HG03095 (cell line): Measurements from ENCODE around the gene LRRN2.

Experiments
- ATAC-seq: cut with Tn5 transposase; IDR thresholded peaks from one replicate; pipeline ENCODE4 v1.9.1; 2021; ENCODE audit warnings: moderate library complexity; ENCODE audit not compliant: unreplicated experiment

LRRN2 gene

DNA sequence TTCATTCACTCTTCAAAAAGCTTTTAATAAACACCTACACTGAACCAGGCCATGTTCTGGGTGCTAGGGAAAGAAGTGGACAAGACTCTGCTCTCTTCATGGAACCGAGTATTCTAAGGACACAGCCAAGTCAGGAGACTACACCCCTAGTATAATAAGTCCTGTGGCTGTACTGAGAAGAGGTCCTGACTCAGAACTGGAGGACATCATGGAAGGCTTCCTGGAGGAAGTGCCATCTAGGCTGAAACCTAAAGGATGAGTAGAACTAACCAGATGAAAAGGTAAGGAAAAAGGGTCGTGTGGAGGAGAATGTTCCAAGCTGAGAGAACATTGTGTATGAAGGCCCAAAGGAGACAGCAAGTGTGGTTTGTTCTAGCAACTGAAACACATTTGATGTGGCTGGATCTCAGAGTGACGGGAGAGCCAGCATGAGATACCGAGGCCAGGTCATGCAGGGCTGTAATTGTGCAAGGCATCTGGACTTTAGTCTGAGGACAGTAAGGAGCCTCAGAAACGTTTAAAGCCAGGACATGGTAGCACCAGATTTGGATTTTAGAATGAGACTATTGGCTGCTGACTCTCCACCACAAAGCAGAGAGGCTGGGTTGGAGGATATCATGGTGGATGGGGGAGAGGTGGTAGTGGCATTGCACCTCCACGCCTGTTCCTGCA, 82.5 kb downstream of the LRRN2 start:
- no peak for ATAC-seq

DNA sequence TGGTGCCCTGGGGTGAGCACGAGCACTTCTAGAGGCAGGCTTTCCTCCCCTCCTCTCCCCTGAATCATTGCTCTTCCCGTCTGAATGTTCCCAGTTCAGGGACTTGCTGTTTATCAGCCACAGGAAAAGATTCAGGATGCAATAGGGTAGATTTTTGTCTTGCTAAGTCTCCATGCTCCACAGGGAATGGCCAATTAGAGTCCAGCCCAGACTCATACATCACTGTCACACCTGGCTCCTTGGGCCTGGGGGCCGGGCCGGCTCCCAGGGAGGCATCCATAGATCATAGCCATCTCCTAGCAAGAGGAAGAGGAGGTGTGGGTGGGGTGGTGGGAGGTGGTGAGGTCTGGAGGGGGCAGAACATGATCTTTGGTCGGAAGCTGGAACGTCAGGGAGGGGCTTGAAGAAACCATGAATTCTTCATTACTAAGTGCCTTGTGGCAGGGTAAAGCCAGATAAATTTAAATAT, 83.4 kb downstream of the LRRN2 start:
- no peak for ATAC-seq

DNA sequence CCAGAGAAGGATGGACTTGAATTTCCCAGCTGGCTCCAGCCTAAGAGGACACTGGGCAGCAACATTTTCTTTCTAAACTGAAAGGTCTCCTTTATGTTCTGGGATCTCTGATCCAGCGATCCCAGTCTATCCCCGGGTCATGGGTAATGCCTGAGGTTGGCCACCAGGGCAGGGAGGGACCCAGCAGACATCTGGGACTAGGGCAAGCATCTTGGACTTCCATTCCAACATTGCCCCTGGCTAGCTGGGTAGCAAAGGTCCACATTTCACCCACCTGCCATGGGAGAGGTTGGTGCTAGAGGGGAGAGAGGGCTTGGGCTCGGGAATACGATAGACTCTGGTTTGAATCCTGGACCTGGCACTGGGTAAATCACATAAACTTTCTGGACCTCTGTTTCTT, 84.6 kb downstream of the LRRN2 start:
- no peak for ATAC-seq

DNA sequence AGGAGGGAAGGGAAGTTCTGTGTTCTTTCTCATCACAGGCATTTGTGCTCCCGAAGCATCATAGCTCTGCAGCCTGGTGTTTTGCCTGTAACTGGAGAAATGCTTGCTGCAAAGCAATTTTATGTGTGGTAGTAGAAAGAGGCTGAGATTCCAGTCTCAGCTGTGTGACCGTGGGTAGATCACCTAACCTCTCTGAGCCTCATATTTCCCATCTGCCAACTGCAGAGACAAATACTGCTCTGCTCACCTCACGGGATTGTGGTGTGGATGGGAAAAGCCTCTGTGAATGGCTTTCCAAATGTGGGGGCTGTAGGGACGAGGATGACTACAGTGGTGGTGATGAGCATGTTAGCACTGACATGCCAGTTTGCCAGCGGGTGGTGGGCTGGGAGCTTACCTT, 85.3 kb downstream of the LRRN2 start:
- ATAC-seq = no peak

DNA sequence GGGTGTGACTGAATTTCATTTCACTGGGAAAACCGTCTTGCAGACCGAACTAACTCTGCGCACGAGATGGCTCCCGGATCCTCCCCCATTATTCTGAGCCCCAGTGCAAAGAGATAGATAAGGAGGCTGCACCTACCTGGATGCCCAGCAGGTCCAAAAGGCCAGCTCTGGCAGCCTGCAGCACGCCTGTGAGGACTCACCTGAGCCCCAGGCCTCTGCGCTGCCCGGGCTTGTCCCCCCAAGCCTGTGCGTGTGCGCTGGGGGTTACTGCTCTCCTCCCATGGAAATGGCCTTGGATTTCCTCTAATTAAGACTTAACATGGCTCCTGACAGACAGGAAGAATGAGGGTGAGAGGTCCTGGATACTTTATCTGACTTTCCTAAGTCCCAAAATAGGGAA, 85.9 kb downstream of the LRRN2 start:
- no peak for ATAC-seq

DNA sequence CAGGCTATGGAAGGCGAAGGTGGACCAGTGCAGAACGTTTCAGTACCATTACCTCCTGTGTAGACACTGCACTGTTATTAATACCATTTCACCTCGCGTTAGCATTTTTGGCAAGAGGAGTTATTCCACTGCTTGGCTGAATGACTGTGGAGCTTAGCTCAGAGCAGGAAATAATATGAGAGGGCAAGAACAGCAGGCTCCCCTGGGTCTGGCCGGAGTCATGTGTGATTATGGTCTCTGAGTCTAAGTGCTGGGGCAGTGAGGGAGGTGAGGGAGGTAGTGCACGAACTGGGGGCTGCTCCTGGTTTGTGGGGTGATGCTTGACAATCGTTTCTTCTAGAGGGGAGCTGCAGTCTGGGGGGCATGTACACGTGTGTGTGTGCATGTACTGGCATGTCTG, 86.4 kb downstream of the LRRN2 start:
- ATAC-seq = no peak

DNA sequence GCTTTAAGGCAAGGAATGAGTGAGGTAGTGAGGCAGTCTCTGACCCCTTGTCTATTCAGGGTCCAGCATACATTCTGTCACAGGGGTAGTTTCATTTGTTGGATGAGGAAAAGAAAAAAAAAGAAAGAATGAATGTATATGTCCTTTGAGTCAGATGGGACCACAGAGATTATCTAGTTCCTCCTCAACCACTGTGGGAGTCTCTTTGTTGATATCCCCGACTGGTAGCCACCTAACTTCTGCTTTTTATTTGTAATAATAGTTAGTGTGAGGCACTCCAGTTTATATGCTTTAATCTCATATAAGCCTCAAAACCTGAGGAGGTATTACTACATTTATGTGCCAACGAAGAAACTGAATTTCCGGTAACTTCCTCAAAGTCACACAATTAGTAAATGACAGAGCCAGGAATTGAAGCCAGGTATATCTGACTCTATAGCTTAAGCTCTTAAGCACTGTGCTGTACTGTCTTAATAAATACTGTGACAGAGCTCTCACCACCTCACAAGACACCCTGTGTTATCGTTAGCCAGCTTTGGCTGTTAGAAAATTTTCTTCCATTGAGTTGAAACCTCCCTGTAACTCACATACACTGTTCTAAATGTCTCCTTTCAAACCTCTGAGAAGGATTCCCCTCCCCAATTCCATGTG, 87.1 kb downstream of the LRRN2 start:
- no peak for ATAC-seq

DNA sequence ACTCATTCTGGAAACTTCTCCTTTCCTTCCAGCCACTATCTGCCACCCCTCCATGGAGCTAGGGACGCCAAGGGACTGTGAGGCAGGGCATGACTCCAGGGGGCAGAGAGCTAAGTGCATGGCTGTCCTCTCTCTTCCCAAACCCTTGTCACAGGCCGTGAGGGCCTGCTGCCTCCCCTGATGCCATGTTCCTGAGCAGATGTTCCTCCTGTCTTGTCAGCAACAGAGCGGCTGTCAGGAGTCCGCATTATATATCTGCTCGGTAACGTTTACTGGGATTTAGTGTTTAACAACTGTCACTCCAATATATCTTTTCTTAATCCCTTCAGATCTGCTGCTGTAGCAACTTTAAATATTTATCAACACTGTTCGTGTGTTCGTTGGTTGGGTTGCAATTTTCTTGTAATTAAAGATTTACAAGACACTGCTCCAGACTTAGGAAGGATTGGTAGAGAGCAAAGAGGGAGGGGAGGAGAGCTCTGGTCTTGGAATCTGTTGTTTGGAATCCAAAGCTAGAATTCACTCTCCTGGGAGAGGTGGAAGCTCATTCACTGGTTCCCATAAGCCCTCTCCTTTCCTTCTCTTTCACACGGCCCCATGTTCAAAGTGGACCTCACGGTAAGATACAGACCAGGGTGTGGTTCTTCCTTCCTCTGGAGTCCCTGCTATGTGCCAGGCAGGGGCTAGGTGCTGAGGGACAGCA, 93.1 kb downstream of the LRRN2 start:
- ATAC-seq = no peak

DNA sequence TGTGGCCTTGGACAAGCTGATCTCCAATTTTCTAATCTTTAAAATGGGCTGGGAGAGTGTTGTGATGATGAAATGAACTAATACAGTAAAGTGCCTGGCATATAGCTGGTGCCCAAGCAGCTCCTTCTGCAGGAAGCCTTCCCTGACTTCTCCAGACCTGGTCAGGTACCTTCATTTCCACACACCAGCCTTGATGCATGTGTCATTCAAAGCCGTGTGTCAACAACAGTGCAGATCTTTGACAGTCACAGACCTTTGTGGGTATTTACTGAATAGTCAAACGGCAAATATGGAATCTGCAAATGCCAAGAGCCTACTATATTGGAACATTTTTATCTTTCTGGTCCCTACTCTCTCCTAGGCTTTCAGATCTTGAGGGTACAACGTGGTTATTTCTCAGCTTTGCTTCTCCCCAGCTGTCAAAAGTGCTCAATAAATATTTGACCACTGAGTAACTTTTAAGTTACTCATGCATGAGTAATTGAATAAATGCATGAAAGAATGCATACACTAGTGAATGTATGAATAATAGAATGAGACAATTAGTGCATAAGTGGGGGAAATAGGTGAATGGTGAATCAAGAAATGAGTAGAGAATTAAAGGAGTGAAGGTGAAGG, 94.0 kb downstream of the LRRN2 start:
- no peak for ATAC-seq

DNA sequence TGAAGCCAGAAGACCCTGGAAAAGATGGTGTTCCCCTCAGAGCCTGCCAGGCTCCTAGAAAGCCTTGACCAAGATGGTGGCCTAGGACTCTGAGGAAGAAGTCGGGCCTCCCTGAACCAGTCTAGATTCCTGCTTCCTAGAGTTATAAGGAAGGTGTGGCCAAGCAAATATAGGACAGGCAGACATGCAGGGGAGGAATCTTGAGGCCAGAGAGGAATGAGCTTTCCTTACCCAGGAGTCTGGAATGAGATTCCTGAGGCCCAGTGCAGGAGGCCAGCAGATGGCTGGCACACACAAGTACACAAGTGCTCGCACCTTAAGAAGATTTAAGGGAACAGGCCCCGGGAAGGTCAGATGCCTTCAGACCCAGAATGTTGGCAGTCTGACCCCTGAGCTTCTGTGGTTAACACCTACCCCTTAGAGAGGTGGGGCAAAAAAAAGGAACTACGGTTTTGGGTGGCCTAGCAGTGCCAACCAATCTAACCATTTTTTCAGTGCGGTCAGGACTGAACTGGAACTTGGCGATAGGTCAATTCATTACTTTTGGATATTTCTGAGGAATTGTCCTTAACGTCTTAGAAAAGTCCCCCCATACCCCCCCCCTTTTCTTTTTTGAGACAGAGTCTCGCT, 96.0 kb downstream of the LRRN2 start:
- ATAC-seq = no peak

DNA sequence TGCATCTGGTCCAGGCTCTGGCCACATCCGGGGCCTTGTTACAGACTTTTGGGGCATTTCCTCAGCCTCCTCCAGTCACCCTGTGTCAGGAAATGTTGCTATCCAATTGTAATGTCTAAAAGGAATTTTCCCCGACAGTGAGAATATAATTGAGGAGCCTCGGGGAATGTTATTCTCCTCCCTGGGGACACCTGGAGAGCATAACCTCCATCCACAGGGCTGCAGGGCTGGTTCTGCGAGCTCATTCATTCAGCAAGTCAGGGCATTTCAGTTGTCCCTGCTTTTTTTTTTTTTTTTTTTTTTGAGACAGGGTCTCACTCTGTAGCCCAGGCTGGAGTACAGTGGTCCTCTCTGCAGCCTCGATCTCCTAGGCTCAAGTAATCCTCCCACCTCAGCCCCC, 96.7 kb downstream of the LRRN2 start:
- no peak for ATAC-seq

DNA sequence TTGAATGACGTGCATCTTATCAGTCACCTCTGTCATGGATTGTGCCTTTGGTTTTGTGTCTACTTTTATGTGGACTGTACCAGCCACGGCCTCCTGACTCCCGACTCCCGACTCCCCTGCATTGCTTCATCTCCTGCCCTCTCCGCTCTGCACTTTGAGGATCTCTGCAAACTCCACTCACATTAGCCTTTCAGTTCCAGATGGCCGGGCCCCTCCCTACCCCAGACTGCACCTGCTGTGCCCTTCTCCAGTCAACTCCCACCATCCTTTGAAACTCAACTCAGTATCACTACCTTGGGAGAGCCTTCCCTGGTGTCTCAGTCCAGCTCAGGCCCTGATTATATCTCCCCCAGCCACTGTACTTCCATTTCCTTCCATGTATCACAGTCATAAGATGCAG, 97.9 kb downstream of the LRRN2 start:
- no peak for ATAC-seq

DNA sequence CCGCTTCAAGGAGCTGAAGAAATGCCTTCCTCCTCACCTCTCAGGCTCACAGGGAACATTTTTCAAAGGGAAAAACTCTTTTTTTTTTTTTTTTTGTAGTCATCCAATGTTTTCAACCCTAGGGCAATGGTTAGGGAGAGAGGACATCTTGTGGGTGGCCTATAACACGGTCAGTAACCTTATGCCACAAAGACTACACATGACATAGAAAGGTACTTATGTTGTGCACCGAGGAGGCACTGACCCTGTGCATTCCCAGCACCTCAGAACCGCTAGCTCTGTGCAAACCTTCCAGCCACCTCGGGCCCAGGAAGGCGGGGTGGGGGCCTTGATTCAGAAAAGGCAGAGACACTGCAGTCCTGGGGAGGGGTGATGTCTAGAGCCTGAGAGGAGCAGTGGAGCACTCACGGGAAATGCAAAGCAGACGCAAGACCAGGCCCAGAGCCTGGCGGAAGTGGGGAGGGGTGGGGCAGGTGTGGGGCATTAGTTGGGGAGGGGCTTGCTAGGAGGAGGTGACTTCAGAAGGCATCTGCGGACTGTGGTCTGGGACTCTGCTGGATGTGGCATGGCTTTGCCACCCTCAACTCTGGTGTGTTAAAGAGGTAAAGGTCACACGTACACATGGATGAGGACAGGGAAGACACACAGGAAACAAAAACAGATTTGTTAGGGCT, 100.7 kb downstream of the LRRN2 start:
- ATAC-seq = no peak

DNA sequence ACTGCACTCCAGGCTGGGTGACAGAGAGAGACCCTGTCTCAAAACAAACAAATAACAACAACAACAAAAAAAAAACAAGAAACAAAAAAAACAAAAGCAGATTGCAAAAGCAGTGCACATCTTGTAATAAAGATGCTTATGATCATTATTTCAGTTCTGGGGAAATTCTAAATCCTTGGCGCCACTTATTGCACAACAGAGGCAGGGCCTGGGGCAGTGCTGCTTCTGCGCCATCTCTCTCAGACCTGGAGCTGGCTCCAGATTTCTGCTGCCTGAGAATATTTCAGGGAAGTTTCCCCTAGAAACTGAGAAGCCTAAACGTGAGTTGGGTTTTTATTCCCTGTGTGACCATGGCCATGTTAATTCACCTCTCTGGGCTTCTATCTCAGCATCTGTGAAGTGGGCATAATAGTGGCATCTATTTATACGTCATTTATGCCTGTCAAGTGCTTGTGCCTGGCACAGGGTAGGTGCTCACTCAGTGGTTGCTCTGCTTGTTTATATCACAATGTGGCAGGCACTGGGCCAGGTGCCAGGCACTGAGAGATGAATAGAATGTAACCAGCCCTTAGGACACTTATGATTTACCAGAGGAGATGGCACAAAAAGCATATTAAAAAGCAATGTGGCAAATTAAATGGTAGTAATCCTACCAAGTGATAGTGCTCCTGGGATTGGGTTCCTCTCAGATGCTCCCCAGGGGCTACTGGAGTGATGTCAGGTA, 101.5 kb downstream of the LRRN2 start:
- ATAC-seq = no peak

DNA sequence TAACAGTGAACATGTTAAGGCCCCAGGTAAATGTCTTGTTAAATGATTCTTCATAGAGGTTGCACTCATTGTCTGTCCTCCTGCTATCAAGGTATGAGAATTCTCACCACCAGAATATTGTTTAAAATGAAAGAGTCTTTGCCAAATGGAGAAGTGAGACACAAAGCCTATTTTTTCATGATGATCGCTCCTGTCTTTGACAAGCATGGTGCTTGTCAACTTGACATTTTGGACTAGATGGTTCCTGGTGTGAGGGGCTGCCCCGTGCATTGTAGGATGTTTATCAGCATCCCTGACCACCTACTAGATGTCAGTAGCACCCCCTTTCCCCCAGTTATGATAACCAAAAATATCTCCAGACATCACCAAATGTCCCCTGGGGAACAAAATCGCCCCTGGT, 103.8 kb downstream of the LRRN2 start:
- ATAC-seq = no peak

DNA sequence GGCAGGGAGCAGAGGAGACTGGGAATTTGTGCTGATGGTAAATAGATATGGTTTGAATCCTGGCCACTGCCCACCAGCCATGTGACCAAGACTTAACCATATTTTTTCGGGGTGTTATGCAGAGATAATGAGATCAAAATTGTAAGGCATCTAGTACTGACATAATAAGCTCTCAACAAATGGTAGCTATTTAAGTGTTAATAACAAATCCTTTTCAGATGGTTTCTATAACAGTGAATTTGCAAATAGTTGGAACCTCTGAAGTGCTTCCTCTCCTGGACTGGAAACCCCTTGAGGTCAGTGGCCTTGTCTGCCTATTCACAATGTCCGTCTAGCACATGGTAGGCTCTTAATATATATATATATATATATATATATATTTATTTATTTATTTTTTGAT, 104.7 kb downstream of the LRRN2 start:
- no peak for ATAC-seq

DNA sequence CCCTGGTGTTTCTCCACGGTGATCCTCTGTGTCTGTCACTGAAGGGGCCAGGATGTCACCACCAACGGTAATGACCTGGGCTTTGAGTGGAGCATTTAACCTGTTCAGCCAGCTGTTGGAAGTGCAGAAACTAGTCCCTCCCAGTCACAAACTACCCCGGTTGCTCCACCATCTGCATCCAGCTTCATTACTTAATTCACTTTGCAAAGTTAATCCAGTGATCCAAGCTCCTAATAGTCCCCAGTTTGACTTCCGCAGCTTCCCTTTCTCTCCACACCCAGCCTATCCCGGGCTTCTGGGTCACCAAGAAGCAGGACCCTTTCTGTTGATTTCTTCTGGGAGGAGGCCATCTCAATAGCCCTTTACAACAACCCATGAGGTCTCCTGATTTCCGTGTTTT, 105.9 kb downstream of the LRRN2 start:
- ATAC-seq = no peak

DNA sequence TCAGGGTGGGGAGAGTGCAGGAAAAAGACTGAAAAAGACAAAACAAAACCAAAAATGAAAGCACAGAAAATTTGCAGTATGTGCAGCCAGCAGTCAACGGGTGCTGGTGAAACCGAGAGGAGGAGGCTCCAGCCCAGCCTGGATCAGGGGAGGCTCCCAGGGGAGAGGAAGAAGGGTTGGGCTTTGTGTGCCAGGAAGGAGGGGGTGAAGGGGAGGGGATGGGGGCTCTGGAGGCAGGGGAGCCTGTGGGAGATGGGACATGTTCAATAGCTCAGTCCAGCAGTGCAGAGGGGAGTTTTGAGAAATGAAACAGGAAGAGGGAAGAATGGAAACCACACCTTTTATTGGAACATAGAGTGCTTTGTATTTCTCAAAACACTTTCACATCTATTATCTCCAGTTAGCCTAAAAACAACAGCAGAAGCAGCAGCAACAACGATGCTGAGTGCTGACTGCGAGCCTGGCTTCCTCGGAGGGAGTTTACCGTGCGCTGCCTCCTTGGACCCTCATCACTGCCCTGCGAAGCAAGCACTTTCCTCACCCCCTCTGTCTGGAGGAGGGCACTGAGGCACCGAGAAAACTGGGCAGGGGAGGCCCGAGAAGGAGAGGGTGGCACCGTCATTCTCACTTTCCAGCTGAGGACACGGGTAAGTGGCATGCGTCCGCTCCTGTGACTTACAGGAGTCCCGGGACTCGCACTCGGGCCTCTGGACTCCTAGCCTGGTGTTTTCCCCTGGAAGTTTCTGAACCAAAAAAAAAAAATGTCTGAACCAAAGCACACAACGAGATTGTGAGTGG, 106.5 kb downstream of the LRRN2 start:
- peak; percentile 80 for ATAC-seq

DNA sequence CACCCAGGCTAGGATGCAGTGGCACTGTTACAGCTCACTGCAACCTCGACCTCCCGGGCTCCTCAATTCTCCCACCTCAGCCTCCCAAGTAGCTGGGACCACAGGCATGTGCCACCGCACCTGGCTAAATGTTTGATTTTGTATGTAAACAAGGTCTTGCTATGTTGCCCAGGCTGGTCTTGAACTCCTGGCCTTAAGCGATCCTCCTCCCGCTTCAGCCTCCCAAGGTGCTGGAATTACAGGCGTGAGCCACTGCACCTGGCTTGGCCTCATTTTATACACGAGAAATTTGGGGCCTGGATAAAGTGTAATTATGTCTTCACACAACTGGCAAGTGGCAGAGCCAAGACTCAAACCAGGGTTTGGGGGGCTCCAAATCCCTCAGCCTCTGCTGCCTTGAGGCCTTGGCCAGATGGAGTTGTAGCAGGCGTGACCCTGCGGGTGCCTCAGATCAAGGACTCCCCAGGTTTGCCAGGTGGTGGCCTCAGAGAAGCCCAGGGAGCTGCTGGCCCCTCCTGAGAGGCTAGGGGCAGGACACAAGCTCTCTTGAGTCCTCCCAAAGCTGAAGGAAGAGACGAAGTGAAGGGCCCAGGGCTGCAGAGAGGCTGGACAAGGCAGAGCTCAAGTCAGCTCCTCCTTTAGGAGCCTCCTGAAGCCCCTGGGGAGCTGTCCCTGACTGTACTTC, 107.6 kb downstream of the LRRN2 start:
- ATAC-seq = no peak
